G401 (cell line): Measurements from ENCODE around the gene DTX1. TPM values are rescaled to one million over a fixed set of nuclear protein-coding genes. Genes with fewer than 3 reads are reported as not detected.
"Not testable (repeated sequence)": the region's sequence is repeated elsewhere in the genome, so short reads cannot be mapped to it uniquely, and the experiment has no call there.

Source experiments
- DNase-seq: peaks from one replicate; pipeline ENCODE4 v3.0.0-alpha.2; 2015; ENCODE audit warnings: low spot score
- in situ Hi-C: cut with HindIII; loops from 2 replicates; pipeline ENCODE4 v1.10.0; 2016; ENCODE audit warnings: low sequenced_read_pairs, mixed read lengths
- total RNA-seq: library from RNA; depleted of rRNA; stranded (reverse); fragments of >200 nt; shearing (Covaris generic); gene quantifications from 2 replicates; pipeline ENCODE4 v1.2.3, GENCODE V29; 2014

Gene DTX1
- total RNA-seq, 1 experiment from 2014 or later: 5.6 TPM

DNA sequence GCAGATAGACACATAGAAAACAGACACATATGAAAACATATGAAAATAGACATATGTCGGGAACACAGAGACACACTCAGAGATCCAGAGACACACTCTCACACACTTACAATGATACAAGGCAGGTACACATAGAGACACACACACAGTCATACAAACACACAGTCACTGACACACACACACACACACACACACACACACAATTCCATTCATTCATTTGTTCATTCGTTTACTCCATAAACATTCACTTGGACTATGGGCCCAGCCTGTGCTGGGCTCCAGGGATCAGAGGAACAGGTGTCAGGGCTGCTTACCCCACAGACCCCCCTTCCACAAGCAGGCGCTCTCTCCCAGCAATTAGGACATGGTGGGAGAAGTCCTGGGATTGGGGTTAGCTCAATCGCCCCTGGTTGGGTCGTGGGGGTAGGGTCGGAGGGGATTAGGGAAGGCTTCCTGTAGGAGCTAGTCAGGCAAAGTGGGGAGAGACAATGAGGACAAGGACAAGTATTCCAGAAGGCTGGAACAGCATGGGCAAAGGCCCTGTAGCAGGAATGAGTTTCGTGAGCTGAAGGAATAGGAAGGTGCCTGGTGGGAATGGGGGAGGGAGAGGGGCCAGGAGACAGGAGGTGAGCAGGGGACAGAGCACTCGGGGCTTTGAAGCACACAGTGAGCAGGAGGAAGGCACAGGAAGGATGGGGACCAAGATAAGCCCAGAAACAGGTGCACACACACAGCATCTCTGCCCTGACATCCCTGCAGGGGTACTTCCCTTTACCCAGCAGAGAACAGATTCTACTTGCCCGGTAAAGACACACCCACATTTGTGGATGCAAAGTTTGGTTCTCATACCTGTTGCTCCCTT, 72.5 kb downstream of the DTX1 start:
- DNase-seq: no peak
- in situ Hi-C loops: no loop called here

DNA sequence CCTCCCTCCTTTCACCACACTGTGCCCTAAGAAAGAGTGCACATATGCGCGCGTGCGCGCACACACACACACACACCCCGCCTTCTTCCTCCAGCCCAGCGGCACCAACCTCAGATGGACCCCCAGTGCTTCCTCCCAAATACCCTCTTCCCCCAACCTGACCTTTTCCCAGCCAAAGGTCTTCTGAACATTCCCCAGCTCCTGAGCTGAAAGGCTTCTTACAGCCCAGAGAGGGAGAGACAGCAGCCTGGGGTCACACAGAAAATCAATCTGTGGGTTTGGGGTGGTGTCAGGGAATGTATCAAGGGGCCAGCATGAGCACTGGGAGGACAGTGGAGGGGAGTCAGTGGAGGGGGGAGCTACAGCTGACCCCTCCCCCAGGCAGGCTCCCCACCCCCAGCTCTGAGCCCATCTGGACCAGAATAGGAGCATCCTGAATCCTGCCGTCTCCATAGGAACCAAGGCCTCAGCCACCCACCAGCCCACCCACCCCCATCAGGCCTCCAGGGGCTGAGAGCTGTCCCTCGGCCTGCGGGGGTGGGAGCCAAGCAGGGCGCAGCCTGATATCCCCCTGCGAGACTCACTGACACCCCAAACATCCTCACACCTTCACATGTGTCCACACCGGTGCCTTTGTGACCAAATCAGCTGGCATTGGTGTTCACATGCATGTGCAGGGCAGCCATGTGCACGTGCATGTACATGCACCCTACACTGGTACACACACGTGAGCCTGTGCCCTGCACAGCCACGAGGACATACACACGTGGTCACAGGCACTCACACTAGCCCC, 73.3 kb downstream of the DTX1 start:
- no peak for DNase-seq
- in situ Hi-C loops: no loop called here

DNA sequence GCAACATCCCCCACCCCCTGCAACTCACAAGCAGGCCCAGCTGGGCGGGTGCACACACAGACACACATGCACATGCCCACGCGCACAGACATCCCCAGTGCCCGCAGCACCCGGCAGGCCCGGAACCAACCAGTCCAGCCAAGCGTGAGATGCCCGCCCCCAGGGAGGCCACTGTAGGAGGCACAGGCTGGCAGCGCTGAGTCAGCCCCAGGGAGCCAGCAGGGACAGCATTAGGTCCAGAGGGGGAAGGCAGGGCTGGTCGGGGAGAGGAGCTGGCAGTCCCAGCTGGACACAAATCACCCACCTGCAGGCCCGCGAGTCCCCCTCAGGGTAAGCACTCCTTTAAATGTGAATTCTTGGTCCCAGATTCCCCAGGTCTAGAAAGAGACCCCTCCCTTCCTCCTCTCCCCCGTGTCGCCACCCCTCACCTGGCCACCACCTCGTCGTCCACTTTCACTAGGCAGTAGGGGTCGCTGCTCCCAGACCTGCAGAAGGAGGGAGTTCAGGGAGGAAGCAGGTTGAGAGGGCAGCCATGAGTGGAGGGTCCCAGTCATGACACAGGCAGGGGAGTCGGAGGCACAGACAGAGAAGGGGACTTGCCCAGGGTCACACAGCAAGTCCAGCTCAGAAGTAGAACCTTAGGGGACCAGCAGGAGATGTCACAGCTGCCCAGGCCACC, 74.1 kb downstream of the DTX1 start:
- no peak for DNase-seq
- in situ Hi-C loops: no loop called here

- DNase-seq: no peak
- in situ Hi-C loops: no loop called here
Measured at GRCh38 chr12:113131556-113131955, 75.0 kb downstream of the DTX1 start.

DNA sequence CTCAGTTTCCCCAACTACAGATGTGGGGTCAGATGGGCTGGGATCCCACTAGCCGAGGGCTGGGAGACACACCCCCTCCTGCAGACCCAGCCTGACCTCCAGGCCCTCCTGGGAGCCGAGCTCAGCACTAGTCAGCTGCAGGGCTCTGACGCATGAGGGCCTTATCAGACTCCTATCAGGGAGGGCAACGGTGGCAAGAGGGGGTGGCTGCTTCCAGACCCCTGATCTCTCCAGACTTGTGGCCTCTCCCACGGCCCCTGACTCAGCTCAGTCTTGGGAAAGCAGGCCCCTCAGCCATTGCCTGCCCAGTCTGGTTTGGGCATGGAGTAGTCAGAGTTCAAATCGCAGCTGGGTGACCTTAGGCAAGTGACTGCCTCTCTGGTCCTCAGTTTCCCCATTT, 76.5 kb downstream of the DTX1 start:
- in situ Hi-C loops: no loop called here
- DNase-seq: no peak

DNA sequence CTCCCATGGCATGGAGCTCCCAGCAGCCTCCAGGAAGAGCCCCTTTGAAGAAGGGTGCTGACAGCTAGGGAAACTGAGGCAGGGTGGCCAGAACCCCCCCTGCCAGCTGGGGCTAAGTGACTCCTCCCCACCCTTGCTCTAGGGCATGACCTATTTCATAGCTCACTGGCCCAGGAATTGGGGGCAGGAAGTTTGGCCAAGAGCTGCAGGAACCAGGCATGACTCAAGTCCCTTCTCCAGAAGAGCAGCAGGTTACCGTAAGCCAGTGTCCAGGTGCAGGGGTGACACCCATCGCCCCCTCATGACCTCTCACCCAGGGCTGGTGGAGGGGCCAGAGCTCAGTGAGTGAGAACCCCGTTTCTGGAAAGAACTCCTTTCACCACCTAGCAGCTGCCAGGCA, 77.1 kb downstream of the DTX1 start:
- no peak for DNase-seq

DNA sequence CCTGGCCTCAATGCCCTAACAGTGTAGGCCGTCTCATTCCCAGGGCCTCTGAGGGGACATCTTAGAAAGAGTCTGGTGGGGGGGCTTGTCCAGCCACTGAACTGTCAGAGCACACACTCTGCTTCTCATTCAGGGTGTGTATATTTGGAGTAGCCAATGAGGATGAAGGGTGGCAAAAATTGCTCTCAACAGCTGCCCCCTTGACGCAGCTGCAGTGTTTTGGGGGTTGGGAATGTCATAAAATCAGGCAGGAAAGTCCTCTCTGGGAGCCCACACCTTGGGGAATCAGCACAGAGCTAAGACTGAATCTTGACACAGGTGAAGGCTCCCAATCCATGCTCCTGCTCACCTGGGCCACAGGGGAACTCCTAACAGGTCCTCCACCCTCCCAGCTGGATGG, 77.5 kb downstream of the DTX1 start:
- DNase-seq: no peak
- in situ Hi-C loops: no loop called here

More for the DNA sequence above, 77.1 kb downstream of the DTX1 start:
- in situ Hi-C loops: no loop called here

- no peak for DNase-seq
- in situ Hi-C loops: no loop called here
Measured at GRCh38 chr12:113134521-113134951, 78.0 kb downstream of the DTX1 start.

- in situ Hi-C loops: no loop called here
- no peak for DNase-seq
Measured at GRCh38 chr12:113135178-113136127, 78.9 kb downstream of the DTX1 start, which contains the start of gene RASAL1. Gene RASAL1 (minus strand): TSS chr12:113135761. CDS start chr12:113135462, 299 bp downstream.

DNA sequence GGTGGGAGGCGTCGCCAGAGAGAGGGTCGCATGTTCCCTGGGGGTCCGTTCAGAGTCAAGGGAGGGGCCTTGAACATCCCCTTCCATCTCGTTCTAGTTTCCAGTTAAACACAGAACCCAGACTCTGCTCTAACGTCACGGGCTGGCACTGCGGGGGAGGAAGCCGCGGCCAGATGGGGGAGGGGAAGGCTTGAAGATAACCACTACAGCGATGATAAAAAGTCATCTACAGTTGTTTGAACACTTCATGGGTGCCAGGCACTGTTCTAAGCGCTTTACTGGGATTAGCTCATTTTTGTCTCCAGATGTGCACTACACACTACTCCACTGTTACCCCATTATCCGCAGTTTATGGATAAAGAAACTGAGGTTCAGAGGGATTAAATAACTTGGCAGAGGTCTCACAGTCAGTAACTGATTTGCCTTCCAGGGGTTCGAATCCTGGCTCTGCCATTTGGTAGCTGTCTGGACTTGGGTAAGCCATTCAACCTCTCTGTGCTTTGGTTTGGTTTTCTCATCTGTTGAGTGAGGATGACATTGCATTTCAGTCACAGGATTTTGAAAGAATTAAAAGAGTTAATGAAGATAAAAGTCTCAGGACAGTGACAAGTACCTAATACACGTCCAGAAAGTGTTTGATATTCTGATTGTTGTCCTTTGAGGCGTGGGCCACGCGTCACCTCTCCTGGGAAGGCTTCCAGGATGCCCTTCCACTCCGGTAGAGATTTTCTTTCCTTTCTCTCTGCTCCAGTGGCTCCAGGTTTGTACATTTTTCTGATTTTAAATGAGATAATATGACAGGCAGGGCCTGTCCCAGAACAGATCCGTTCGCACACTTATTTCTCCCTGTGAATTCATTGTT, 79.8 kb downstream of the DTX1 start:
- no peak for DNase-seq
- in situ Hi-C loops: no loop called here

GRCh38 chr12:113136990-113137511, 80.5 kb downstream of the DTX1 start:
- in situ Hi-C loops: no loop called here
- no peak for DNase-seq

DNA sequence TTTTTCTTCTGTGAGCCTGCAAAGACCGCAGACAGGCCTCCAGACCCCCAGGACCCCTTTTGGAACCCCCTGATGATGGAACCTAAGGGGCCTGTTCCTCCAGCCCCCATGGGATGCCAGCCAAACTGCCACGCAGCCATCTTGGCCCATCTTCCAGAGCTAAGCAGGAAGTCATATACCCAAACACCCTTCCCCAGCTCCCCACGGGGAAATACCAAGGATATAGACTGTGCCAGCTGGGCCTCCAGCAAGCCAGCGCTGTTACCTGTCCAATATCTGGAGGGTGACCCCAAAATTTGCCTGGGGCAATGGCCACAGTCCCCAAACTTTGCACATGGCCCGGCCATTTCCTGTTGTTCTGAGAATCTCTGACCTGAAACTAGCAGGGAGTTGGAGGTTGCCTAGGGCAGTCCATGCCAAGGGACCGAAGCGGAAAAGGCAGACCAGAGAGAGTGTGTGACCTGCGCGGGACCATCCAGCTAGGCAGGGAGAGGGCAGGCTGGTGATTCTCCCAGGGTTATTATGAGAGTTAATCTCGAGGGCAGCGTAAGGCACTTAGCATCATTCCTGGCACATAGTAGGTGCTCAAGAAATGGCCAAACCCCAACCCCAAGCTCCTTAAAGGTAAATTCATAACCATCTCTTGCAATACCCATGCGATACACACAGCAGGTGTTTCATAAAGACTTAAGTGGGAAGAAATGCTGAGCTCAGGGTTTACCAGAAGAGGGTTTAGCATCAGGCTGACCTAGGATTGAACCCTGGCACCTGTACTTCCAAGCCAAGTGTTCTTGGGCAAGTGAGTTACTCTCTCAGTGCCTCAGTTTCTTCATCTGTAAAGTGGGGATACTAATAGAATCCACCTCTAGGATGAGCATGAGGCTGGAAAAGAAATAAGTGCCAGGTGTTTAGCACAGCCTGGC, 81.6 kb downstream of the DTX1 start:
- in situ Hi-C loops: no loop called here
- DNase-seq: no peak

DNA sequence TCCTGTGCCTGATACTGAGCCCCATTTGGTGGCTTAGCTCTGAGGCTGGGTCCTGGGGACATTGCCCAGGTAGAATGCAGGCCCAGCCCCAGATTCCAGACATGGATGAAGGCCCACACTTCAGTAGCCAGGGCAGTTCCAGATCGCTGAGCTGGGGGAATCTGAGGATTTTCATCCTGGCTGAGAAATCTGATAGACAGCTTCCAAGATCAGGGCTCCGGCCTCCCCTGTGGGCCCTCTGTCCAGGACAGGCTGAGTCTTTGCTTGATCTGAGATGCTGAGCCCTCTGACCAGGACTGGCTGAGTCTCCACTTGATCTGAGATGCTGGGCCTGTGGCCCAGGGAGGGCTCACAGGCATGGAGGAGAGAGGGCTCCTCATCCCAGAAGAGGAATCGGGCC, 82.3 kb downstream of the DTX1 start:
- in situ Hi-C loops: no loop called here
- no peak for DNase-seq

GRCh38 chr12:113140706-113141105, 84.2 kb downstream of the DTX1 start:
- in situ Hi-C loops: no loop called here
- no peak for DNase-seq

DNA sequence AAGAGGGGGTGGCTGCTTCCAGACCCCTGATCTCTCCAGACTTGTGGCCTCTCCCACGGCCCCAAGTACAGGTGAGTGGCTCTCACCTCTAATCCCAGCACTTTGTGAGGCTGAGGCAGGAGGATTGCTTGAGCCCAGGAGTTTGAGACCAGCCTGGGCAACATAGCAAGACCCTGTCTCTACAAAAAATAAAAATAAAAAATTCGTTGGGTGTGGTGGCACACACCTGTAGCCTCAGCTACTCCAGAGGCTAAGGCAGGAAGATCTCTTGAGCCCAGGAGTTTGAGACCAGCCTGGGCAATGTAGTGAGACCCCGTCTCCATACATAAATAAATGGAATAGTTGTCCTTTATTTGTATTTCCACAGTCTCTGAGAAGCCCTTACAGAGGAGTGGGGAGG, 85.2 kb downstream of the DTX1 start:
- in situ Hi-C loops, DNase-seq: not testable (repeated sequence)

GRCh38 chr12:113142173-113142885, 85.8 kb downstream of the DTX1 start:
- in situ Hi-C loops: no loop called here
- DNase-seq: peak; percentile 76
